Measurements from ENCODE around the gene MLH3. TPM values are rescaled to one million over a fixed set of nuclear protein-coding genes. Genes with fewer than 3 reads are reported as not detected.

The MLH3 gene
- total RNA-seq, 1 donor from 2014 or later, result 27.7 TPM

GRCh38 chr14:74965486-74966153, 85.6 kb downstream of the MLH3 start:
- no peak for DNase-seq (ENCODE audit: low read depth, low spot score)
- Mint-ChIP-seq H3K27ac (ENCODE audit: unreplicated experiment) (no peak overlapping the region), H3K36me3 (ENCODE audit: low read depth) (no peaks in the 10 kb centered on the region), H3K4me1 (peaks cover 33% of the 10 kb centered on the region), H3K9me3 (no peaks in the 10 kb centered on the region), H3K27me3 (ENCODE audit: low read depth) (no peaks in the 10 kb centered on the region), H3K4me3 (no peak overlapping the region)
- TF ChIP-seq, protein P1, sequence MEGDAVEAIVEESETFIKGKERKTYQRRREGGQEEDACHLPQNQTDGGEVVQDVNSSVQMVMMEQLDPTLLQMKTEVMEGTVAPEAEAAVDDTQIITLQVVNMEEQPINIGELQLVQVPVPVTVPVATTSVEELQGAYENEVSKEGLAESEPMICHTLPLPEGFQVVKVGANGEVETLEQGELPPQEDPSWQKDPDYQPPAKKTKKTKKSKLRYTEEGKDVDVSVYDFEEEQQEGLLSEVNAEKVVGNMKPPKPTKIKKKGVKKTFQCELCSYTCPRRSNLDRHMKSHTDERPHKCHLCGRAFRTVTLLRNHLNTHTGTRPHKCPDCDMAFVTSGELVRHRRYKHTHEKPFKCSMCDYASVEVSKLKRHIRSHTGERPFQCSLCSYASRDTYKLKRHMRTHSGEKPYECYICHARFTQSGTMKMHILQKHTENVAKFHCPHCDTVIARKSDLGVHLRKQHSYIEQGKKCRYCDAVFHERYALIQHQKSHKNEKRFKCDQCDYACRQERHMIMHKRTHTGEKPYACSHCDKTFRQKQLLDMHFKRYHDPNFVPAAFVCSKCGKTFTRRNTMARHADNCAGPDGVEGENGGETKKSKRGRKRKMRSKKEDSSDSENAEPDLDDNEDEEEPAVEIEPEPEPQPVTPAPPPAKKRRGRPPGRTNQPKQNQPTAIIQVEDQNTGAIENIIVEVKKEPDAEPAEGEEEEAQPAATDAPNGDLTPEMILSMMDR (conservative IDR thresholded peaks at IDR 0.05), result no peak

- H3K27me3 Mint-ChIP-seq (ENCODE audit: low read depth), result no peaks in the 10 kb centered on the region
These were observed 86.3 kb downstream of the MLH3 start for GRCh38 chr14:74964787-74965485.

More at GRCh38 chr14:74964787-74965485, 86.3 kb downstream of the MLH3 start:
- TF ChIP-seq, protein P1 (conservative IDR thresholded peaks at IDR 0.05), result no peak
- DNase-seq (ENCODE audit: low read depth, low spot score), result no peak
- peaks cover 33% of the 10 kb centered on the region for H3K4me1 Mint-ChIP-seq
- no peaks in the 10 kb centered on the region for H3K9me3 Mint-ChIP-seq
- no peak overlapping the region for H3K27ac Mint-ChIP-seq (ENCODE audit: unreplicated experiment)
- no peak overlapping the region for H3K4me3 Mint-ChIP-seq
- H3K36me3 Mint-ChIP-seq (ENCODE audit: low read depth), result no peaks in the 10 kb centered on the region

Other genes starting within 250 kb of the MLH3 start
- not detected in 2 replicates for gene PROX2, start 175.3 kb downstream of the MLH3 start, total RNA-seq
- 92.9 and 97.4 TPM in 2 replicates for gene DLST, start 169.6 kb downstream of the MLH3 start, total RNA-seq
- gene RPS6KL1, start 128.2 kb downstream of the MLH3 start, total RNA-seq, result 13.9 and 14.1 TPM in 2 replicates
- gene PGF, start 95.9 kb downstream of the MLH3 start, total RNA-seq, result 2.9 and 3.9 TPM in 2 replicates
- gene EIF2B2, start 48.5 kb downstream of the MLH3 start, total RNA-seq, result 50.5 TPM in 2 replicates
- 35.9 and 37.1 TPM in 2 replicates for gene ACYP1, start 12.6 kb upstream of the MLH3 start, total RNA-seq
- gene ZC2HC1C, start 18.2 kb upstream of the MLH3 start, total RNA-seq, result 1.3 and 1.9 TPM in 2 replicates
- gene NEK9, start 75.6 kb upstream of the MLH3 start, total RNA-seq, result 109 and 113 TPM in 2 replicates
- 178 and 186 TPM in 2 replicates for gene TMED10, start 125.1 kb upstream of the MLH3 start, total RNA-seq
- 3.8 and 5.8 TPM in 2 replicates for gene FOS, start 227.4 kb upstream of the MLH3 start, total RNA-seq

All from neural crest cell (in vitro differentiated cells).